Rectal smooth muscle tissue (tissue), 1 donor: Measurements from ENCODE around the gene STON1.

Experiments
- H3K27ac ChIP-seq: one replicate; pipeline ENCODE4 v1.7.0; 2013; ENCODE audit warnings: low read depth, low read length, inconsistent platforms
- H3K27me3 ChIP-seq: one replicate; pipeline ENCODE4 v1.7.0; 2013; ENCODE audit warnings: low read length; ENCODE audit not compliant: control insufficient read depth, insufficient read depth
- H3K36me3 ChIP-seq: one replicate; pipeline ENCODE4 v1.7.0; 2013; ENCODE audit warnings: low read length; ENCODE audit not compliant: control insufficient read depth, insufficient read depth
- H3K4me1 ChIP-seq: one replicate; pipeline ENCODE4 v1.7.0; 2013; ENCODE audit warnings: low read length; ENCODE audit not compliant: control insufficient read depth, insufficient read depth
- H3K4me3 ChIP-seq: one replicate; pipeline ENCODE4 v1.7.0; 2013; ENCODE audit warnings: low read length
- H3K9ac ChIP-seq: one replicate; pipeline ENCODE4 v1.7.0; 2013; ENCODE audit warnings: low read length

STON1 gene

GRCh38 chr2:48530033-48530811 lies at the start of gene STON1:
Gene STON1 (plus strand): TSS chr2:48530154. CDS start chr2:48580634, 50,480 bp downstream.
- Histone ChIP-seq H3K27me3 (no peaks in the 10 kb centered on the region), H3K36me3 (no peaks in the 10 kb centered on the region), H3K4me3 (peak within 1 kb of the TSS; percentile 65), H3K4me1 (peaks cover 22% of the 10 kb centered on the region), H3K9ac (peak within 1 kb of the TSS; percentile 12), H3K27ac (peak within 1 kb of the TSS; percentile 90)

GRCh38 chr2:48480526-48480925 lies 49.4 kb upstream of the STON1 start:
- H3K4me3 ChIP-seq, result no peak overlapping the region

GRCh38 chr2:48482313-48482712 lies 47.6 kb upstream of the STON1 start:
- Histone ChIP-seq H3K27me3 (no peaks in the 10 kb centered on the region), H3K9ac (no peak overlapping the region), H3K4me3 (no peak overlapping the region), H3K27ac (peak overlapping the region; percentile 90), H3K4me1 (peaks cover 46% of the 10 kb centered on the region), H3K36me3 (no peaks in the 10 kb centered on the region)

More at GRCh38 chr2:48480526-48480925, 49.4 kb upstream of the STON1 start:
- Histone ChIP-seq H3K36me3 (no peaks in the 10 kb centered on the region), H3K27ac (peak overlapping the region; percentile 90), H3K9ac (no peak overlapping the region), H3K27me3 (no peaks in the 10 kb centered on the region), H3K4me1 (peaks cover 46% of the 10 kb centered on the region)

GRCh38 chr2:48482769-48483168 lies 47.2 kb upstream of the STON1 start:
- Histone ChIP-seq H3K27me3 (no peaks in the 10 kb centered on the region), H3K9ac (no peak overlapping the region), H3K27ac (peak overlapping the region; percentile 81), H3K36me3 (no peaks in the 10 kb centered on the region), H3K4me3 (no peak overlapping the region), H3K4me1 (peaks cover 46% of the 10 kb centered on the region)

GRCh38 chr2:48483506-48483905 lies 46.4 kb upstream of the STON1 start:
- H3K27me3 ChIP-seq, result no peaks in the 10 kb centered on the region
- H3K36me3 ChIP-seq, result no peaks in the 10 kb centered on the region
- no peak overlapping the region for H3K9ac ChIP-seq
- H3K27ac ChIP-seq, result peak overlapping the region; percentile 81
- peaks cover 44% of the 10 kb centered on the region for H3K4me1 ChIP-seq
- no peak overlapping the region for H3K4me3 ChIP-seq

- Histone ChIP-seq H3K9ac (no peak overlapping the region), H3K4me3 (no peak overlapping the region), H3K27me3 (no peaks in the 10 kb centered on the region), H3K36me3 (no peaks in the 10 kb centered on the region), H3K27ac (peak overlapping the region; percentile 81), H3K4me1 (peaks cover 41% of the 10 kb centered on the region)
Observed at GRCh38 chr2:48483916-48484315, 46.0 kb upstream of the STON1 start.

- Histone ChIP-seq H3K27me3 (no peaks in the 10 kb centered on the region), H3K27ac (no peak overlapping the region), H3K9ac (no peak overlapping the region), H3K36me3 (no peaks in the 10 kb centered on the region), H3K4me1 (peaks cover 4% of the 10 kb centered on the region), H3K4me3 (no peak overlapping the region)
Observed at GRCh38 chr2:48488545-48488944, 41.4 kb upstream of the STON1 start.

GRCh38 chr2:48496849-48497248 lies 33.1 kb upstream of the STON1 start:
- Histone ChIP-seq H3K27ac (no peak overlapping the region), H3K4me1 (no peaks in the 10 kb centered on the region), H3K4me3 (no peak overlapping the region), H3K9ac (no peak overlapping the region), H3K27me3 (no peaks in the 10 kb centered on the region), H3K36me3 (peaks cover 2% of the 10 kb centered on the region)

- Histone ChIP-seq H3K4me1 (peaks cover 3% of the 10 kb centered on the region), H3K4me3 (no peak overlapping the region), H3K27ac (no peak overlapping the region), H3K36me3 (peaks cover 3% of the 10 kb centered on the region), H3K27me3 (no peaks in the 10 kb centered on the region), H3K9ac (no peak overlapping the region)
Observed at GRCh38 chr2:48504647-48505327, 25.2 kb upstream of the STON1 start.

GRCh38 chr2:48507111-48507510 lies 22.8 kb upstream of the STON1 start:
- Histone ChIP-seq H3K4me1 (peaks cover 7% of the 10 kb centered on the region), H3K27ac (no peak overlapping the region), H3K9ac (no peak overlapping the region), H3K36me3 (peaks cover 3% of the 10 kb centered on the region), H3K4me3 (no peak overlapping the region), H3K27me3 (no peaks in the 10 kb centered on the region)

GRCh38 chr2:48508461-48509124 lies 21.4 kb upstream of the STON1 start:
- Histone ChIP-seq H3K27me3 (no peaks in the 10 kb centered on the region), H3K36me3 (peaks cover 3% of the 10 kb centered on the region), H3K4me3 (no peak overlapping the region), H3K4me1 (peaks cover 7% of the 10 kb centered on the region), H3K9ac (no peak overlapping the region), H3K27ac (no peak overlapping the region)

- H3K27me3 ChIP-seq, result no peaks in the 10 kb centered on the region
- H3K27ac ChIP-seq, result peak overlapping the region; percentile 18
- H3K4me3 ChIP-seq, result no peak overlapping the region
- peaks cover 18% of the 10 kb centered on the region for H3K4me1 ChIP-seq
- H3K36me3 ChIP-seq, result peaks cover 3% of the 10 kb centered on the region
- no peak overlapping the region for H3K9ac ChIP-seq
Observed at GRCh38 chr2:48510329-48510728, 19.6 kb upstream of the STON1 start.
